22Rv1 (cell line): ENCODE data around the gene TFAP2C.

Experiments used
- CTCF ChIP-seq: fragments of 450-650 bp; IDR thresholded peaks from 2 replicates; pipeline ENCODE4 v1.5.1; 2017; ENCODE audit warnings: mild to moderate bottlenecking
- ZFX ChIP-seq: fragments of 450-650 bp; IDR thresholded peaks from 2 replicates; pipeline ENCODE4 v1.6.1; 2017; ENCODE audit warnings: antibody characterized with exemption, borderline replicate concordance

- no peak for TF ChIP-seq CTCF
- no peak for TF ChIP-seq ZFX
These were observed 59.0 kb downstream of the TFAP2C start for GRCh38 chr20:56688106-56688505.
